B cell (primary cell): ENCODE measurements around the gene HS2ST1. TPM values are rescaled to one million over a fixed set of nuclear protein-coding genes. Genes with fewer than 3 reads are reported as not detected.

Experiments used
- ATAC-seq: fragments of 200-7000 bp; cut with Tn5 transposase; one replicate; pipeline ENCODE4 v1.10.0; 2021; ENCODE audit warnings: low read depth, mild to moderate bottlenecking, moderate number of reproducible peaks, moderate library complexity
- CTCF ChIA-PET: fragments of 350-600 bp; sonication (Branson Sonifier 250); formaldehyde crosslinking; loops from one replicate; lab custom pipeline; 2021; ENCODE audit warnings: antibody characterized with exemption, inconsistent platforms; lab: Charles Lee
- POLR2A ChIA-PET: fragments of 350-600 bp; sonication (Branson Sonifier 250); formaldehyde crosslinking; loops from one replicate; lab custom pipeline; 2021; ENCODE audit warnings: antibody characterized with exemption; lab: Charles Lee
- DNase-seq: peaks from one replicate; pipeline ENCODE4 v3.0.0; 2013
- H2AFZ ChIP-seq: 2 replicates; pipeline ENCODE4 v1.6.1; 2012; ENCODE audit warnings: mild to moderate bottlenecking, low read depth, low read length; ENCODE audit not compliant: insufficient read depth, poor library complexity, severe bottlenecking
- H3K27ac ChIP-seq, 2 donors: 1 replicate in 1 of 2; 2 replicates in 1 of 2; pipeline ENCODE4 v1.5.1; 2012 to 2013; ENCODE audit warnings: low read length in 2 of 2, mild to moderate bottlenecking in 2 of 2, moderate library complexity in 1 of 2
- H3K27me3 ChIP-seq, 4 experiments: fragments of 200-600 bp in 1 of 4; sonication (generic) in 1 of 4; replicated peaks in 1 of 4; 1 replicate in 2 of 4; 2 replicates in 2 of 4; pipeline versions ENCODE4 v1.6.1 to v1.7.0; 2013 to 2016; ENCODE audit warnings: low read length in 3 of 4, mild to moderate bottlenecking in 2 of 4, mixed read lengths in 1 of 4, moderate library complexity in 1 of 4; ENCODE audit not compliant: insufficient read depth in 4 of 4, control insufficient read depth in 3 of 4; ENCODE audit errors: control extremely low read depth in 1 of 4
- H3K36me3 ChIP-seq, 2 experiments: replicated peaks in 1 of 2; 1 replicate in 1 of 2; 2 replicates in 1 of 2; pipeline versions ENCODE4 v1.6.1 to v1.7.1; 2013; ENCODE audit warnings: low read length in 1 of 2; ENCODE audit not compliant: insufficient read depth in 2 of 2, control insufficient read depth in 1 of 2; ENCODE audit errors: control extremely low read depth in 1 of 2, extremely low read depth in 1 of 2
- H3K4me1 ChIP-seq, 2 donors: fragments of 200-600 bp in 1 of 2; sonication (generic) in 1 of 2; 1 replicate in 1 of 2; 2 replicates in 1 of 2; pipeline versions ENCODE4 v1.5.1 to v1.6.1; 2013 to 2017; ENCODE audit warnings: low read length in 2 of 2; ENCODE audit not compliant: control insufficient read depth in 2 of 2, insufficient read depth in 2 of 2
- H3K4me2 ChIP-seq: replicated peaks from 2 replicates; pipeline ENCODE3; 2012; ENCODE audit warnings: mild to moderate bottlenecking, low read depth, low read length; ENCODE audit not compliant: poor library complexity, severe bottlenecking
- H3K4me3 ChIP-seq, 5 experiments: fragments of 200-600 bp in 1 of 5; sonication (generic) in 1 of 5; 1 replicate in 3 of 5; 2 replicates in 2 of 5; pipeline versions ENCODE4 v1.5.1 to v1.7.0; 2011 to 2016; ENCODE audit warnings: low read length in 4 of 5, mild to moderate bottlenecking in 4 of 5, low read depth in 2 of 5, control low read depth in 1 of 5, moderate library complexity in 1 of 5; ENCODE audit not compliant: insufficient read depth in 1 of 5; ENCODE audit errors: control extremely low read depth in 1 of 5, extremely low read depth in 1 of 5
- H3K79me2 ChIP-seq: fragments of 200-600 bp; sonication (generic); one replicate; pipeline ENCODE4 v1.6.0; 2016; ENCODE audit warnings: low read length; ENCODE audit not compliant: control insufficient read depth, insufficient read depth
- H3K9ac ChIP-seq: fragments of 200-600 bp; sonication (generic); 2 replicates; pipeline ENCODE4 v1.6.1; 2017; ENCODE audit warnings: mild to moderate bottlenecking, low read length, moderate library complexity
- H3K9me3 ChIP-seq, 3 donors: one replicate each; pipeline versions ENCODE4 v1.6.1 to v1.7.1; 2013; ENCODE audit warnings: low read length in 2 of 3; ENCODE audit not compliant: control insufficient read depth in 2 of 3, insufficient read depth in 1 of 3; ENCODE audit errors: control extremely low read depth in 1 of 3
- H4K20me1 ChIP-seq: 2 replicates; pipeline ENCODE4 v1.6.0; 2012; ENCODE audit warnings: mild to moderate bottlenecking, low read length; ENCODE audit not compliant: insufficient read depth, control insufficient read depth, poor library complexity, severe bottlenecking
- H3K27ac Mint-ChIP-seq: one replicate; pipeline ENCODE4 v1.8.0; 2021; ENCODE audit warnings: mixed read lengths
- H3K27me3 Mint-ChIP-seq: one replicate; pipeline ENCODE4 v1.8.0; 2021; ENCODE audit warnings: mixed read lengths
- H3K4me1 Mint-ChIP-seq: one replicate; pipeline ENCODE4 v1.8.0; 2021; ENCODE audit warnings: mixed read lengths
- H3K4me3 Mint-ChIP-seq: one replicate; pipeline ENCODE4 v1.8.0; 2021; ENCODE audit warnings: mixed read lengths
- H3K9me3 Mint-ChIP-seq: one replicate; pipeline ENCODE4 v1.8.0; 2022; ENCODE audit warnings: mixed read lengths; ENCODE audit not compliant: insufficient read depth
- EZH2 ChIP-seq: IDR thresholded peaks from 2 replicates; pipeline ENCODE4 v1.6.1; 2012; ENCODE audit warnings: borderline replicate concordance, low read depth, mild to moderate bottlenecking, moderate library complexity, low read length; ENCODE audit not compliant: insufficient read depth, poor library complexity, severe bottlenecking
- WGBS: methylation state at CpG from one replicate; pipeline ENCODE4 v1.1.5; 2013; ENCODE audit warnings: missing lambda C conversion rate; ENCODE audit not compliant: insufficient coverage; 5-methylcytosine and 5-hydroxymethylcytosine counted together
- intact Hi-C: fragments of 100-400 bp; cut with micrococcal nuclease; formaldehyde crosslinking; loops from one replicate; pipeline ENCODE4 v1.10.0; 2022
- polyA plus RNA-seq: library from polyadenylated mRNA; depleted of rRNA; stranded (reverse); fragments of >200 nt; gene quantifications from 2 replicates; pipeline ENCODE4 v1.2.3, GENCODE V29; 2012
- total RNA-seq, 2 donors: library from RNA; stranded (reverse); fragments of 120-200 nt in 1 of 2; gene quantifications; 1 replicate in 1 of 2; 2 replicates in 1 of 2; pipeline versions ENCODE4 v1.2.3 to v1.2.4, GENCODE V29; 2013 to 2022
- TF ChIP-seq, protein P1 (sequence below): fragments of 200-600 bp; IDR thresholded peaks from one replicate; pipeline ENCODE4 v1.8.0; 2022; ENCODE audit warnings: antibody characterized with exemption, mild to moderate bottlenecking

The HS2ST1 gene
- total and polyA plus RNA-seq, 2 donors (not counting 1 experiment from before 2014, with no cell fraction given), result 3.0 to 16.9 TPM

DNA sequence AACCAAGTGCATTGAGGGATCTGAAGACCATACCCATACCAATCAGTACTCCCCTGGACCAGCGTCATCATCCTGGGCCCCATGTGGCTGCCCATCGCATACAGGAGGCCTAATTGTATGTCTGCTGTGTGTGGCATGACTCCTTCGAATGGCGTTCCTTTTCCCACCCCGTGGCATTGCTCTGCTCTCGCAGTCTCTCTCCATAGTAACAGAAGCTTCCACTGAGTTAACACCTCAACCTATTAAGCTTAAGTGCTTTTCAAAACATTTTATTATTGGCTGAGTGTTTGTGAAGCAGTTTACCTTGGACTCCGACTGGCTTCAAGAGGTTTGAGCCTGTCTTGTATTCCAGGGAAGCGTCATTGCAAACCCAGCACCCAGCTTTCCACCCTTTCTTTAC is 227.1 kb downstream of the HS2ST1 start:
- Histone ChIP-seq H3K9me3 (no peaks in the 10 kb centered on the region), H3K27ac (no peak overlapping the region), H3K4me2 (no peak overlapping the region), H3K27me3 (no peaks in the 10 kb centered on the region), H3K4me1 (no peaks in the 10 kb centered on the region), H3K9ac (no peak overlapping the region), H2AFZ (no peak overlapping the region), H3K79me2 (no peaks in the 10 kb centered on the region), H3K4me3 (no peak overlapping the region), H4K20me1 (no peaks in the 10 kb centered on the region), H3K36me3 (no peaks in the 10 kb centered on the region)
- peaks cover 18% of the 10 kb centered on the region for H3K27me3 Mint-ChIP-seq
- H3K4me1 Mint-ChIP-seq, result no peaks in the 10 kb centered on the region
- CTCF ChIA-PET, result interaction anchor here (1.2 to 3.3 kb wide), 2 partner anchors 8 to 10 kb away, joined by 4 to 15 read pairs; no protein-coding TSS in a partner anchor
- WGBS, result no CpG with 5 or more reads among the region's 8 CpGs
- POLR2A ChIA-PET, result no interaction called here
- DNase-seq (no peak), ATAC-seq (no peak)
- no peak for TF ChIP-seq EZH2
- TF ChIP-seq, protein P1, sequence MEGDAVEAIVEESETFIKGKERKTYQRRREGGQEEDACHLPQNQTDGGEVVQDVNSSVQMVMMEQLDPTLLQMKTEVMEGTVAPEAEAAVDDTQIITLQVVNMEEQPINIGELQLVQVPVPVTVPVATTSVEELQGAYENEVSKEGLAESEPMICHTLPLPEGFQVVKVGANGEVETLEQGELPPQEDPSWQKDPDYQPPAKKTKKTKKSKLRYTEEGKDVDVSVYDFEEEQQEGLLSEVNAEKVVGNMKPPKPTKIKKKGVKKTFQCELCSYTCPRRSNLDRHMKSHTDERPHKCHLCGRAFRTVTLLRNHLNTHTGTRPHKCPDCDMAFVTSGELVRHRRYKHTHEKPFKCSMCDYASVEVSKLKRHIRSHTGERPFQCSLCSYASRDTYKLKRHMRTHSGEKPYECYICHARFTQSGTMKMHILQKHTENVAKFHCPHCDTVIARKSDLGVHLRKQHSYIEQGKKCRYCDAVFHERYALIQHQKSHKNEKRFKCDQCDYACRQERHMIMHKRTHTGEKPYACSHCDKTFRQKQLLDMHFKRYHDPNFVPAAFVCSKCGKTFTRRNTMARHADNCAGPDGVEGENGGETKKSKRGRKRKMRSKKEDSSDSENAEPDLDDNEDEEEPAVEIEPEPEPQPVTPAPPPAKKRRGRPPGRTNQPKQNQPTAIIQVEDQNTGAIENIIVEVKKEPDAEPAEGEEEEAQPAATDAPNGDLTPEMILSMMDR, result no peak
- H3K9me3 Mint-ChIP-seq, result no peaks in the 10 kb centered on the region
- no peak overlapping the region for H3K27ac Mint-ChIP-seq
- H3K4me3 Mint-ChIP-seq, result no peak overlapping the region
- intact Hi-C loops, result no loop called here

DNA sequence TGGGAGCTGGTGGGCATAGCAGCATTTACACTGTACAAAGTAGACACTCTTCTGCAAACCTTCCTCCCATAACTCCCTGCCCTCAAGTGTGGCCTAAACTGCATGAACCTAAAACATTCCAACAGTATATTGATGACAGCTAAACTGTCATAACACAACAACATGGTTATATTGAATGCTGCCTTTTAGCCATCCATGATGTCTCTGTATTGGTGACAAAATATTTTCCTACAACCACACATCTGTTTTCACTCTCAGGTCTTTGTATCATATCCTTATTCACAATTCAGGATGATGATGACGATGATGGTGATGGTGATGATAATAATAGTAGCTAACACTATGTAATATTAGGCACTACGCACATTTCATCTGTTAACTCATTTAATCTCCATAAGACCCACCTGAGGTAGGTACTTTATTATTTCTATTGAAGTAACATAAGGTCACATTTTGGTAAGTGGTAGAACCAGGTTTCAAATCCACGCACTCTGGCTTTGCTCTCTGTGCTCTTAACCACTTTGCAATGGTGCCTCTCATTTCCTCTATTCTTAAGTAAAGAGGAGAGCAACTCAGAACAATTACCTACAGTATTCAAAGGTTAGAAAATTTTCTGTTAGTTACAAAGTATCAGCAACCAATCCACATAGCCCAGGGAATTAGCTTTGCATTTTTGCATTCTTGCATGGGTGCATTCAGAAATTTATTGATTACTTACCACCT is 229.1 kb downstream of the HS2ST1 start:
- DNase-seq, result no peak
- no peaks in the 10 kb centered on the region for H3K79me2 ChIP-seq
- no peaks in the 10 kb centered on the region for H3K36me3 ChIP-seq
- no peaks in the 10 kb centered on the region for H3K9me3 ChIP-seq
- Mint-ChIP-seq H3K27me3 (peaks cover 16% of the 10 kb centered on the region), H3K4me1 (no peaks in the 10 kb centered on the region), H3K27ac (no peak overlapping the region), H3K9me3 (no peaks in the 10 kb centered on the region), H3K4me3 (no peak overlapping the region)
- no peaks in the 10 kb centered on the region for H4K20me1 ChIP-seq
- POLR2A ChIA-PET, result no interaction called here
- no peak overlapping the region for H3K4me3 ChIP-seq
- TF ChIP-seq EZH2, result no peak
- TF ChIP-seq, protein P1, result no peak
- no CpG with 5 or more reads among the region's 3 CpGs for WGBS
- intact Hi-C loops, result no loop called here
- no peak overlapping the region for H3K9ac ChIP-seq
- no peak overlapping the region for H3K27ac ChIP-seq
- ATAC-seq, result no peak
- CTCF ChIA-PET, result interaction anchor here (3.3 kb wide), 1 partner anchor 10 kb away, joined by 15 read pairs; no protein-coding TSS in a partner anchor
- H3K4me1 ChIP-seq, result no peaks in the 10 kb centered on the region
- no peak overlapping the region for H3K4me2 ChIP-seq
- H3K27me3 ChIP-seq, result peaks cover 0 to 7% (median 0%) of the 10 kb centered on the region in 4 experiments
- no peak overlapping the region for H2AFZ ChIP-seq
